Measurements from ENCODE around the gene ELOVL1. TPM values are rescaled to one million over a fixed set of nuclear protein-coding genes. Genes with fewer than 3 reads are reported as not detected.

The ELOVL1 gene
- total RNA-seq, 1 experiment from 2014 or later: 21.6 TPM

DNA sequence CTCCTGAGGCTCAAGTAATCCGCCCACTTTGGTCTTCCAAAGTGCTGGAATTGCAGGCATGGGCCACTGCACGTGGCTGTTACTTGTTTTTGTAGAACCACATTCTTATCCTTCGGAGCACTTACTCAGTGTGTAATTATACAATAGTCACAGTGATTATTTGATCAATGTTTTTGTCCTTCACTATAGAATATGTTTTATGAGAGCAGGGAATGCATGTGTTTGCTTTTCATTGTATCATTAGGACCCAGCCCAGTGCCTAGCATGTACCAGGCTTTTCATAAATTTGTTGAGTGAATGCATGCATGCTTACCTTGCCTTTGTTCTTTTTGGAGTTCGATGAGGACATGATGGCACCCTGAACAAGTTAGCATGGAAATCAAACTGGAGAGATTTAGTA is 27.7 kb upstream of the ELOVL1 start:
- H3K9me3 Mint-ChIP-seq: no peaks in the 10 kb centered on the region; a peak in 1 of 5 replicates

More for the DNA sequence above, 27.7 kb upstream of the ELOVL1 start:
- Mint-ChIP-seq H3K27ac (no peak overlapping the region), H3K36me3 (ENCODE audit: insufficient read depth in 1 of 3, low read depth in 3 of 3) (peaks cover 0 to 8% (median 0%) of the 10 kb centered on the region in 3 experiments; a peak in 2 of 7 replicates), H3K4me3 (no peak overlapping the region), H3K27me3 (ENCODE audit: low read depth) (no peaks in the 10 kb centered on the region), H3K4me1 (peaks cover 1 to 2% of the 10 kb centered on the region in 2 experiments)
- Histone ChIP-seq H3K4me2 (ENCODE audit: insufficient read depth, insufficient read length, low read length) (no peak overlapping the region), H3K79me2 (ENCODE audit: insufficient read depth, low read length) (no peaks in the 10 kb centered on the region), H2BK15ac (ENCODE audit: low read depth, low read length) (no peak overlapping the region), H3K9ac (ENCODE audit: extremely low read depth, insufficient read length, low read length) (no peak overlapping the region), H3K56ac (ENCODE audit: insufficient read length, low read depth, low read length) (no peak overlapping the region), H3K27ac (ENCODE audit: insufficient read length, low read depth, low read length) (no peak overlapping the region), H4K8ac (replicated peaks; ENCODE audit: insufficient read length, low read depth, low read length) (no peak overlapping the region), H3T11ph (ENCODE audit: low read length) (no peak overlapping the region), H3K4ac (ENCODE audit: low read depth, low read length) (no peak overlapping the region), H2AFZ (ENCODE audit: low read length) (no peak overlapping the region), H2BK12ac (ENCODE audit: insufficient read length, low read depth, low read length) (no peak overlapping the region), H4K5ac (ENCODE audit: insufficient read length, low read depth, low read length) (no peak overlapping the region), H3K23ac (ENCODE audit: insufficient read length, low read depth, low read length) (no peak overlapping the region), H3K9me3 (ENCODE audit: control insufficient read depth, low read depth, low read length) (no peaks in the 10 kb centered on the region), H2BK20ac (ENCODE audit: low read depth, low read length, poor library complexity, severe bottlenecking) (no peak overlapping the region), H3K18ac (ENCODE audit: insufficient read length, low read depth, low read length) (no peak overlapping the region), H2AK5ac (ENCODE audit: insufficient read length, low read length) (no peak overlapping the region), H2BK5ac (ENCODE audit: insufficient read length, low read length) (no peak overlapping the region), H4K91ac (ENCODE audit: insufficient read length, low read depth, low read length) (no peak overlapping the region), H3K4me1 (ENCODE audit: insufficient read depth, low read length) (no peaks in the 10 kb centered on the region), H3K27me3 (ENCODE audit: insufficient read depth, low read length) (no peaks in the 10 kb centered on the region), H3K23me2 (ENCODE audit: insufficient read length, low read depth, low read length, poor library complexity, severe bottlenecking) (no peaks in the 10 kb centered on the region), H3K79me1 (ENCODE audit: insufficient read depth, low read depth, low read length, poor library complexity, severe bottlenecking) (no peaks in the 10 kb centered on the region), H3K14ac (ENCODE audit: insufficient read depth, low read length) (no peak overlapping the region), H4K20me1 (ENCODE audit: control insufficient read depth, insufficient read depth, insufficient read length) (no peaks in the 10 kb centered on the region), H2BK120ac (ENCODE audit: low read depth, low read length, poor library complexity, severe bottlenecking) (no peak overlapping the region)
- TF ChIP-seq, protein P1, sequence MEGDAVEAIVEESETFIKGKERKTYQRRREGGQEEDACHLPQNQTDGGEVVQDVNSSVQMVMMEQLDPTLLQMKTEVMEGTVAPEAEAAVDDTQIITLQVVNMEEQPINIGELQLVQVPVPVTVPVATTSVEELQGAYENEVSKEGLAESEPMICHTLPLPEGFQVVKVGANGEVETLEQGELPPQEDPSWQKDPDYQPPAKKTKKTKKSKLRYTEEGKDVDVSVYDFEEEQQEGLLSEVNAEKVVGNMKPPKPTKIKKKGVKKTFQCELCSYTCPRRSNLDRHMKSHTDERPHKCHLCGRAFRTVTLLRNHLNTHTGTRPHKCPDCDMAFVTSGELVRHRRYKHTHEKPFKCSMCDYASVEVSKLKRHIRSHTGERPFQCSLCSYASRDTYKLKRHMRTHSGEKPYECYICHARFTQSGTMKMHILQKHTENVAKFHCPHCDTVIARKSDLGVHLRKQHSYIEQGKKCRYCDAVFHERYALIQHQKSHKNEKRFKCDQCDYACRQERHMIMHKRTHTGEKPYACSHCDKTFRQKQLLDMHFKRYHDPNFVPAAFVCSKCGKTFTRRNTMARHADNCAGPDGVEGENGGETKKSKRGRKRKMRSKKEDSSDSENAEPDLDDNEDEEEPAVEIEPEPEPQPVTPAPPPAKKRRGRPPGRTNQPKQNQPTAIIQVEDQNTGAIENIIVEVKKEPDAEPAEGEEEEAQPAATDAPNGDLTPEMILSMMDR (conservative IDR thresholded peaks at IDR 0.05): no peak
- DNase-seq: no peak
- no CpG with 5 or more reads among the region's 4 CpGs for WGBS (ENCODE audit: extremely low coverage, insufficient read length, low lambda C conversion rate)
